OCI-LY1 (cell line): ENCODE results near the gene KRT84.

ENCODE experiments used
- H2AFZ ChIP-seq: fragments of 200-600 bp; sonication (generic), shearing (Covaris generic); 2 replicates; pipeline ENCODE4 v1.6.0; 2014; ENCODE audit warnings: antibody characterized with exemption, mild to moderate bottlenecking, low read length
- H3F3A ChIP-seq: fragments of 200-600 bp; sonication (generic), shearing (Covaris generic); 2 replicates; pipeline ENCODE4 v1.6.0; 2014; ENCODE audit warnings: mild to moderate bottlenecking, antibody characterized with exemption, low read length, moderate library complexity; ENCODE audit not compliant: insufficient read depth
- H3K27ac ChIP-seq: fragments of 200-600 bp; sonication (generic); 2 replicates; pipeline ENCODE4 v1.5.1; 2014; ENCODE audit warnings: low read length, mixed run types, mild to moderate bottlenecking, low read depth; ENCODE audit not compliant: poor library complexity, severe bottlenecking
- H3K27me3 ChIP-seq: fragments of 200-600 bp; sonication (generic); 2 replicates; pipeline ENCODE4 v1.6.0; 2014; ENCODE audit warnings: antibody characterized with exemption, mild to moderate bottlenecking, low read length, moderate library complexity; ENCODE audit not compliant: insufficient read depth
- H3K36me3 ChIP-seq: fragments of 200-600 bp; sonication (generic); 2 replicates; pipeline ENCODE4 v1.6.1; 2014; ENCODE audit warnings: mild to moderate bottlenecking, antibody characterized with exemption, low read length, moderate library complexity, mixed read lengths; ENCODE audit not compliant: insufficient read depth
- H3K4me1 ChIP-seq: fragments of 200-600 bp; sonication (generic); 2 replicates; pipeline ENCODE4 v1.5.1; 2014; ENCODE audit warnings: mild to moderate bottlenecking, low read length, moderate library complexity; ENCODE audit not compliant: insufficient read depth, severe bottlenecking
- H3K4me2 ChIP-seq: fragments of 200-600 bp; sonication (generic), shearing (Covaris generic); 2 replicates; pipeline ENCODE4 v1.6.1; 2014; ENCODE audit warnings: low read length
- H3K4me3 ChIP-seq: fragments of 200-600 bp; sonication (generic); 2 replicates; pipeline ENCODE4 v1.5.1; 2014; ENCODE audit warnings: low read length, low read depth, mild to moderate bottlenecking, mixed read lengths; ENCODE audit not compliant: poor library complexity, severe bottlenecking
- H3K79me2 ChIP-seq: fragments of 200-600 bp; shearing (Covaris generic); 2 replicates; pipeline ENCODE4 v1.6.1; 2016; ENCODE audit warnings: mixed run types, low read length, mixed read lengths; ENCODE audit not compliant: insufficient read depth
- H3K9ac ChIP-seq: fragments of 200-600 bp; sonication (generic), shearing (Covaris generic); 2 replicates; pipeline ENCODE4 v1.6.1; 2014; ENCODE audit warnings: mild to moderate bottlenecking, low read length, mixed read lengths
- H3K9me2 ChIP-seq: fragments of 200-600 bp; sonication (generic), shearing (Covaris generic); 2 replicates; pipeline ENCODE4 v1.6.1; 2014; ENCODE audit warnings: low read depth, mild to moderate bottlenecking, low read length, mixed read lengths
- H3K9me3 ChIP-seq: fragments of 200-600 bp; shearing (Covaris generic); 2 replicates; pipeline ENCODE4 v1.6.1; 2014; ENCODE audit warnings: low read length, mixed read lengths
- H4K20me1 ChIP-seq: fragments of 200-600 bp; sonication (generic), shearing (Covaris generic); 2 replicates; pipeline ENCODE4 v1.6.0; 2016; ENCODE audit warnings: mild to moderate bottlenecking, low read length; ENCODE audit not compliant: insufficient read depth
- CTCF ChIP-seq: fragments of 200-600 bp; sonication (generic), shearing (Covaris generic); IDR thresholded peaks from 2 replicates; pipeline ENCODE4 v1.5.1; 2017; ENCODE audit warnings: mild to moderate bottlenecking, antibody characterized with exemption, low read length, moderate library complexity, mixed read lengths
- EZH2 ChIP-seq: fragments of 200-600 bp; sonication (generic), shearing (Covaris generic); IDR thresholded peaks from 2 replicates; pipeline ENCODE4 v1.8.0; 2017; ENCODE audit warnings: borderline replicate concordance, mixed run types, mild to moderate bottlenecking, antibody characterized with exemption, low read length, moderate library complexity, mixed read lengths

KRT84 gene

GRCh38 chr12:52350786-52351185 lies 34.7 kb downstream of the KRT84 start:
- H3K27me3 ChIP-seq = no peaks in the 10 kb centered on the region
- no peaks in the 10 kb centered on the region for H3K9me2 ChIP-seq
- H3K9ac ChIP-seq = no peak overlapping the region
- no peaks in the 10 kb centered on the region for H3K4me1 ChIP-seq
- no peak overlapping the region for H3K4me2 ChIP-seq
- H3K9me3 ChIP-seq = no peaks in the 10 kb centered on the region
- no peaks in the 10 kb centered on the region for H3K79me2 ChIP-seq
- TF ChIP-seq EZH2 = no peak
- no peak for TF ChIP-seq CTCF
- no peak overlapping the region for H3K4me3 ChIP-seq
- H3K36me3 ChIP-seq = no peaks in the 10 kb centered on the region
- H2AFZ ChIP-seq = no peak overlapping the region
- no peaks in the 10 kb centered on the region for H3F3A ChIP-seq
- H3K27ac ChIP-seq = no peak overlapping the region
- H4K20me1 ChIP-seq = no peaks in the 10 kb centered on the region

GRCh38 chr12:52350021-52350620 lies 35.3 kb downstream of the KRT84 start:
- Histone ChIP-seq H3K36me3 (no peaks in the 10 kb centered on the region), H3K79me2 (no peaks in the 10 kb centered on the region), H3K9ac (no peak overlapping the region), H3K9me3 (no peaks in the 10 kb centered on the region), H4K20me1 (no peaks in the 10 kb centered on the region), H3K27me3 (no peaks in the 10 kb centered on the region), H3F3A (no peaks in the 10 kb centered on the region), H2AFZ (no peak overlapping the region), H3K4me3 (no peak overlapping the region), H3K4me1 (no peaks in the 10 kb centered on the region), H3K9me2 (no peaks in the 10 kb centered on the region), H3K4me2 (no peak overlapping the region), H3K27ac (no peak overlapping the region)
- no peak for TF ChIP-seq EZH2
- no peak for TF ChIP-seq CTCF

- no peak overlapping the region for H3K4me3 ChIP-seq
- no peaks in the 10 kb centered on the region for H3K4me1 ChIP-seq
- H3K9ac ChIP-seq = no peak overlapping the region
- no peaks in the 10 kb centered on the region for H3K27me3 ChIP-seq
- H2AFZ ChIP-seq = no peak overlapping the region
- TF ChIP-seq EZH2 (no peak), CTCF (no peak)
- H3K79me2 ChIP-seq = no peaks in the 10 kb centered on the region
- no peak overlapping the region for H3K4me2 ChIP-seq
- no peaks in the 10 kb centered on the region for H3F3A ChIP-seq
- H3K36me3 ChIP-seq = no peaks in the 10 kb centered on the region
- no peak overlapping the region for H3K27ac ChIP-seq
- H3K9me3 ChIP-seq = no peaks in the 10 kb centered on the region
- no peaks in the 10 kb centered on the region for H4K20me1 ChIP-seq
- no peaks in the 10 kb centered on the region for H3K9me2 ChIP-seq
These were observed 36.3 kb downstream of the KRT84 start for GRCh38 chr12:52349196-52349595.
